Testis (tissue), 3 donors: Measurements from ENCODE around the gene EEF2. TPM values are rescaled to one million over a fixed set of nuclear protein-coding genes. Genes with fewer than 3 reads are reported as not detected.
"Not testable (repeated sequence)": the region's sequence is repeated elsewhere in the genome, so short reads cannot be mapped to it uniquely, and the experiment has no call there.

Experiments used
- DNase-seq: peaks from one replicate; pipeline ENCODE4 v3.0.0-alpha.2; 2019
- H3K27ac ChIP-seq, 2 donors: fragments of 200-600 bp; sonication (generic); one replicate each; pipeline ENCODE4 v1.5.1; 2019
- H3K27me3 ChIP-seq: fragments of 200-600 bp; sonication (generic); one replicate; pipeline ENCODE4 v1.5.1; 2019
- H3K36me3 ChIP-seq: fragments of 200-600 bp; sonication (generic); one replicate; pipeline ENCODE4 v1.5.1; 2017; ENCODE audit warnings: low read depth; ENCODE audit errors: missing control alignments
- H3K4me1 ChIP-seq: fragments of 200-600 bp; sonication (generic); one replicate; pipeline ENCODE4 v1.5.1; 2019
- H3K4me3 ChIP-seq, 2 donors: fragments of 200-600 bp; sonication (generic); one replicate each; pipeline ENCODE4 v1.5.1; 2017 to 2019
- H3K9me3 ChIP-seq: fragments of 200-600 bp; sonication (generic); one replicate; pipeline ENCODE4 v1.5.1; 2017
- POLR2A ChIP-seq: fragments of 450-650 bp; IDR thresholded peaks from one replicate; pipeline ENCODE4 v1.6.1; 2017; ENCODE audit warnings: antibody characterized with exemption, mild to moderate bottlenecking, moderate library complexity
- WGBS, 2 donors: methylation state at CpG; one replicate each; pipeline ENCODE4 v1.1.5; 2018; 5-methylcytosine and 5-hydroxymethylcytosine counted together
- intact Hi-C: fragments of 100-400 bp; cut with DNase I; formaldehyde crosslinking; loops from one replicate; pipeline ENCODE4 v1.15.1; 2023; ENCODE audit warnings: low total_unique reads
- polyA plus RNA-seq: library from polyadenylated mRNA; stranded (reverse); fragments of 350-450 nt; fragmentation: Illumina TruSeq; extraction: RNeasy Lipid Tissue Mini Kit (QIAGEN cat#74804); gene quantifications from one replicate; pipeline ENCODE4 v1.2.3, GENCODE V29; 2014; ENCODE audit warnings: low read depth, low replicate concordance; ENCODE audit not compliant: insufficient read depth
- total RNA-seq, 2 donors: library from RNA; depleted of rRNA; stranded (reverse); fragments of >200 nt; gene quantifications; one replicate each; pipeline ENCODE4 v1.2.3, GENCODE V29; 2016
- TF ChIP-seq, protein P1 (sequence below), 3 experiments: fragments of 450-650 bp in 2 of 3; fragments of 200-600 bp in 1 of 3; sonication (generic) in 1 of 3; IDR thresholded peaks; one replicate each; pipeline ENCODE4 v1.5.1; 2016 to 2019; ENCODE audit warnings: antibody characterized with exemption in 3 of 3, mild to moderate bottlenecking in 2 of 3, moderate library complexity in 1 of 3

The EEF2 gene
- total and polyA plus RNA-seq, 3 donors from 2014 or later = 909 to 1,599 (median 1,429) TPM

DNA sequence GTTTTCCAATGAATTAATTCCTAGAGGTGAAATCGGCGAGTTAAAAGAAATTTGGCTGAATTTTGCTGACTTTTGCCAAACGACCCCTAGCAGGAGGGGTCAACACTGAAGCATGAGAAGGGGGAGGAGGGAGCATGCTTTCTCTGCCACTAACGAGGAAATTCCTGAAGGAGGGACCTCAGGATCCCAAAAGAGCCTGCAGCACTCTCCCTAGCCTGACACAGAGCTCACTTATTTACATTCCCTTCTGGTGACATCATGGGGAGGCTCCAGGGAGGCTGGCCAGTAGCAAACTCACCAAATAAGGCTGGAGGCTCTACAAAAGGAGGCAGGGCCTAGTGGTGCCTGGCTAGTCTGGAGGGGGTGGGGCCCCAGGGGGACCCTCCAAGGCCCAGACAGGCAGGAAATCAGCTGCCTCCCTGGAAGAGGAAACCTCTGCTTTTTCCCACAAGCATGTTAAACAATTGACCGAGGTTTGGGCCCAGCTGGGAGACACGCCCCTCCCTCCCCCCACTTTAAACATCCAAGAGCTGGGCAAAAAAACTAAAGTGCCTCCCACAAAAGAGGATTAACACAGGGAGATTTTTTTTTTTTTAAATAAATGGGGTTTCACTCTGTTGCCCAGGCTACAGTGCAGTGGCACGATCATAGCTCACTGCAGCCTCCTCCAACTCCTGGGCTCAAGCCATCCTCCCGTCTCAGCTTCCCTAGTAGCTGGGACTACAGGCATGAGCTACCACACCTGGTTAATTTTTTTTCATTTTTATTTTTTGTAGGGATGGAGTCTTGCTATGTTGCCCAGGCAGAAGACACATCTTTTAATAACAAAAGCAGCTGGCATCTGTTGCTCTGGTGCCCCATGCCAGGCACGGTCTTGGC is 16.5 kb downstream of the EEF2 start:
- Histone ChIP-seq H3K27me3 (no peaks in the 10 kb centered on the region), H3K4me1 (peaks cover 18% of the 10 kb centered on the region), H3K36me3 (no peaks in the 10 kb centered on the region), H3K4me3 (peak overlapping the region in 1 of 2 donors; percentile 82), H3K9me3 (no peaks in the 10 kb centered on the region), H3K27ac (peak overlapping the region; percentile 55 to 92)
- DNase-seq = peak; percentile 87
- WGBS, 2 donors = 36 to 38% methylated on average over 9 of the region's 9 CpGs
- intact Hi-C loops = no loop called here
- TF ChIP-seq, protein P1, sequence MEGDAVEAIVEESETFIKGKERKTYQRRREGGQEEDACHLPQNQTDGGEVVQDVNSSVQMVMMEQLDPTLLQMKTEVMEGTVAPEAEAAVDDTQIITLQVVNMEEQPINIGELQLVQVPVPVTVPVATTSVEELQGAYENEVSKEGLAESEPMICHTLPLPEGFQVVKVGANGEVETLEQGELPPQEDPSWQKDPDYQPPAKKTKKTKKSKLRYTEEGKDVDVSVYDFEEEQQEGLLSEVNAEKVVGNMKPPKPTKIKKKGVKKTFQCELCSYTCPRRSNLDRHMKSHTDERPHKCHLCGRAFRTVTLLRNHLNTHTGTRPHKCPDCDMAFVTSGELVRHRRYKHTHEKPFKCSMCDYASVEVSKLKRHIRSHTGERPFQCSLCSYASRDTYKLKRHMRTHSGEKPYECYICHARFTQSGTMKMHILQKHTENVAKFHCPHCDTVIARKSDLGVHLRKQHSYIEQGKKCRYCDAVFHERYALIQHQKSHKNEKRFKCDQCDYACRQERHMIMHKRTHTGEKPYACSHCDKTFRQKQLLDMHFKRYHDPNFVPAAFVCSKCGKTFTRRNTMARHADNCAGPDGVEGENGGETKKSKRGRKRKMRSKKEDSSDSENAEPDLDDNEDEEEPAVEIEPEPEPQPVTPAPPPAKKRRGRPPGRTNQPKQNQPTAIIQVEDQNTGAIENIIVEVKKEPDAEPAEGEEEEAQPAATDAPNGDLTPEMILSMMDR (IDR thresholded peaks at IDR 0.05) = no peak
- no peak for TF ChIP-seq POLR2A

DNA sequence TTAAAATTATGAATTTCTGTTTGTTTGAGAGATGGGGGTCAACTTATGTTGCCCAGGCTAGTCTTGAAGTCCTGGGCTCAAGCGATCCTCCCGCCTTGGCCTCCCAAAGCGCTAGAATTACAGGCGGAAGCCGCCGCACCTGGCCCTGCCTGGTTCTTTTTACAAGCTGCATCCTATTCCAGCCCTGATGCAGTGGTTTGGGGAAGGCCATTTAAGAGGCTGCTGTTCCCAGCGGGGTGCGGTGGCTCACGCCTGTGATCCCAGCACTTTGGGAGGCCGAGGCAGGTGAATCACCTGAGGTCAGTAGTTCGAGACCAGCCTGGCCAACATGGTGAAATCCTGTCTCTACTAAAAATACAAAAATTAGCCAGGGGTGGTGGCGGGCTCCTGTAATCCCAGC is 17.3 kb downstream of the EEF2 start:
- DNase-seq, intact Hi-C loops: not testable (repeated sequence)
- WGBS, 2 donors = 96 to 98% methylated on average over 8 to 12 of the region's 12 CpGs

DNA sequence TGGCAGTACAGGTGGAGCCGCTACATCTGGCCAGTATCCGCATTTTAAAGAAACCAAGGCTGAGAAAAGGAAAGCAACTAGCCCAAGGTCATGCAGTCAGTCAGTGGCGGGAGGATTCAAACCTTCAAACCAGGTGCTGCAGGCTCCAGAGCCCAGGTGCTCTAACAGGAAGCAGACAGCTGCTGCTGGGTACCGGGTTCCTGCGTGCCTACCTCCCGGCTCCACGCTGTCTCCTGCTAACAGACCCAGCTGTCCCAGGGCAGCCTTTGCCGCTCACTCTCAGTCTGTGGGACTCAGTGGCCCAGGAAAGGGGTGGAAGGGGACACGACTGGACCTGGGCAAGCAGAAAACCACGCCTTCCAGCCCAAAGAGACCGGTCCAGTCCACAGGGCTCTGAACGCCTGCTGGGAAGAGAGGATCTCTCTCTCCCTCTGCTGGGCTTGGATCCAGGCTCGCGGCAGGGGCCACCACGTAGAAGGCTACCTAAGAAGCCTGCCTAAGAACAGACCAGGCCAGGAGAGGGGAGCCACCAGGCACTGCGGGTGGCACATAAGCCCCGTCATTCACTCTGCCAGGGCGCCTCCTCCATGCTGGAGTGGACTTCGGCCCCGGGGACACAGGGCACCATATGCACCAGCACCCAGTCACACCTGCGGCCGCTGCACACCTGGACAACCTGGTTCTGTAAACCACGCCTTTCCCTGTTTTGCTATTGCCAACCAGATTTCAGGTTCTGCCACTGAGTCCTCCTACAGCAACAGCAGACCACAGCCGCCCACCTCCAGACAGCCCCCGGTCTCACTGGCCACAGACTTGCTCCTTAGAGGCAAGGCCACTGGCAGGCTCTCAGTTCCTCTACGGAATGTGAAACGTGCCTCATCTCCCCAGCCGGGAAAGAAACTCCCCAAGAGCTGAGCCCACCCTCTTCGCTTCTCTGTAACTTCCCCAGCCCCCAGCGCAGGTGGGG is 18.9 kb downstream of the EEF2 start:
- H3K9me3 ChIP-seq = no peaks in the 10 kb centered on the region
- TF ChIP-seq, protein P1 (IDR thresholded peaks at IDR 0.05) = no peak
- TF ChIP-seq POLR2A = no peak
- no peak overlapping the region for H3K27ac ChIP-seq
- H3K27me3 ChIP-seq = no peaks in the 10 kb centered on the region
- intact Hi-C loops = no loop called here
- no peak overlapping the region for H3K4me3 ChIP-seq
- H3K36me3 ChIP-seq = no peaks in the 10 kb centered on the region
- peaks cover 26% of the 10 kb centered on the region for H3K4me1 ChIP-seq
- DNase-seq = no peak
- 77 to 81% methylated on average over 24 to 30 of the region's 30 CpGs for WGBS, 2 donors

More for the DNA sequence above, 17.3 kb downstream of the EEF2 start:
- Histone ChIP-seq H3K4me1 (peaks cover 18% of the 10 kb centered on the region), H3K27ac (peak overlapping the region in 1 of 2 donors; percentile 7)
- H3K36me3 ChIP-seq, H3K4me3 ChIP-seq, H3K27me3 ChIP-seq, H3K9me3 ChIP-seq: not testable (repeated sequence)

DNA sequence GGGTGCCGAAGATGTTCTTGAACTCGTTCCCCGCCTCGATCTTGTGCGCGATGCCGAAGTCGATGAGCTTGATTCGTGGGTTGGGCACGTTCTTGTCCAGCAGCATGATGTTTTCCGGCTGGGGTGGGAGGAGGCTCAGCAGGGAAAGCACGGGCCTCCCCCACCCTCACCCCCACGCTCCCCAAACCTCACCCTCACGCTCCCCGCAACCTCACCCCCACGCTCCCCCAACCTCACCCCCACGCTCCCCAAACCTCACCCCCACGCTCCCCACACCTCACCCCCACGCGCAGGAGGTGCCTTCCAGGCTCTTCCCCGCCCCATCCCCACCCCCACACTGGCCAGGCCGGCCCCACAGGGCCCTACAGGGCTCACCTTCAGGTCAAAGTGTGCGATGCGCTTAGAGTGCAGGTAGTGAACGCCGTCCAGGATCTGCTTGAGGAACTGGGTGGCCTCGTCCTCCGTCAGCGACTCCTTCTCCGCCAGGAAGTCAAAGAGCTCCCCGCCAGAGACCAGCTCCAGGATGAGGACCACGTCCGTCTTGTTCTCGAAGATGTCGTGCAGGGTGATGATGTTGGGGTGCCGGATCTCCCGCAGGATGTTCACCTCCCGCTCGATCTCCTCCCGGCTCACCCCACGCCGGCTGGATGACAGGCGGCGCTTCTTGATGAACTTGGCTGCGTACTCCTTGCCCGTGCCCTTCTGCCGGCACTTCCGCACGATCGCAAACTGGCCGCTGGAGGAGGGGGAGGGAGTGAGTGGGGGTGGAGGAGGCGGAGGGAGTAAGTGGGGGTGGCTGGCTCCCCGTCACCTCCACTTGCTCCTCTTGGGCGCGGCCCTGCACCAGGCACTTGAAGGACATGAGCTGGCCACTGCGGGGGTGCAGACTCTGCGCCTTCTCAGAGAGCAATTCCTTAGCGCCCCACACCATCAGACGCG is 20.7 kb downstream of the EEF2 start:
- TF ChIP-seq POLR2A = no peak
- TF ChIP-seq, protein P1 (IDR thresholded peaks at IDR 0.05) = no peak
- H3K27me3 ChIP-seq = no peaks in the 10 kb centered on the region
- no peak for DNase-seq
- H3K9me3 ChIP-seq = no peaks in the 10 kb centered on the region
- intact Hi-C loops = no loop called here
- WGBS, 2 donors = 86 to 89% methylated on average over 46 to 55 of the region's 60 CpGs
- H3K27ac ChIP-seq = no peak overlapping the region
- H3K4me1 ChIP-seq = peaks cover 23% of the 10 kb centered on the region
- H3K36me3 ChIP-seq = no peaks in the 10 kb centered on the region
- H3K4me3 ChIP-seq = no peak overlapping the region
